Left forelimb (tissue), 1 donor: Measurements from ENCODE around the gene NUTM2B.
"Not testable (repeated sequence)": the region's sequence is repeated elsewhere in the genome, so short reads cannot be mapped to it uniquely, and the experiment has no call there.

Experiments
- DNase-seq: peaks from one replicate; pipeline ENCODE4 v3.0.0-alpha.2; 2018; ENCODE audit warnings: low spot score

The NUTM2B gene

GRCh38 chr10:79702927-79703326 is at the start of gene NUTM2B:
TSS of gene NUTM2B (plus strand) at chr10:79703227. CDS start at chr10:79703610, 383 bp downstream.
- DNase-seq, result not testable (repeated sequence)

- not testable (repeated sequence) for DNase-seq
Measured at GRCh38 chr10:79663287-79663686, 39.7 kb upstream of the NUTM2B start.

- not testable (repeated sequence) for DNase-seq
Measured at GRCh38 chr10:79664686-79665085, 38.3 kb upstream of the NUTM2B start.

GRCh38 chr10:79669248-79669788 is 33.7 kb upstream of the NUTM2B start:
- DNase-seq, result not testable (repeated sequence)

- DNase-seq, result not testable (repeated sequence)
Measured at GRCh38 chr10:79674878-79675277, 28.1 kb upstream of the NUTM2B start.

GRCh38 chr10:79683026-79683883 is 19.8 kb upstream of the NUTM2B start:
- not testable (repeated sequence) for DNase-seq

GRCh38 chr10:79683884-79684720 is 18.9 kb upstream of the NUTM2B start:
- DNase-seq, result not testable (repeated sequence)

GRCh38 chr10:79685044-79685685 is 17.9 kb upstream of the NUTM2B start:
- not testable (repeated sequence) for DNase-seq

GRCh38 chr10:79686595-79686994 is 16.4 kb upstream of the NUTM2B start:
- DNase-seq, result not testable (repeated sequence)

- DNase-seq, result not testable (repeated sequence)
Measured at GRCh38 chr10:79687406-79688150, 15.4 kb upstream of the NUTM2B start.

GRCh38 chr10:79688798-79689197 is 14.2 kb upstream of the NUTM2B start:
- not testable (repeated sequence) for DNase-seq

- not testable (repeated sequence) for DNase-seq
Measured at GRCh38 chr10:79696596-79696995, 6.4 kb upstream of the NUTM2B start.

GRCh38 chr10:79697141-79697540 is 5.9 kb upstream of the NUTM2B start:
- not testable (repeated sequence) for DNase-seq

GRCh38 chr10:79700381-79700944 is 2.6 kb upstream of the NUTM2B start:
- not testable (repeated sequence) for DNase-seq

GRCh38 chr10:79707017-79707416 is 4.0 kb downstream of the NUTM2B start:
- DNase-seq, result not testable (repeated sequence)

GRCh38 chr10:79714976-79715375 is 11.9 kb downstream of the NUTM2B start:
- DNase-seq, result not testable (repeated sequence)

- DNase-seq, result not testable (repeated sequence)
Measured at GRCh38 chr10:79716917-79717579, 14.0 kb downstream of the NUTM2B start.

- not testable (repeated sequence) for DNase-seq
Measured at GRCh38 chr10:79720000-79720399, 17.0 kb downstream of the NUTM2B start.

- not testable (repeated sequence) for DNase-seq
Measured at GRCh38 chr10:79726620-79727019, 23.6 kb downstream of the NUTM2B start.

- not testable (repeated sequence) for DNase-seq
Measured at GRCh38 chr10:79744844-79745243, 41.8 kb downstream of the NUTM2B start.
